Motor neuron (in vitro differentiated cells): ENCODE measurements around the gene SCP2. TPM values are rescaled to one million over a fixed set of nuclear protein-coding genes. Genes with fewer than 3 reads are reported as not detected.

Experiments used
- ATAC-seq, 8 experiments: fragments of 200-7000 bp; cut with Tn5 transposase; replicated peaks in 6 of 8; 2 replicates each; pipeline ENCODE4 v1.8.0; 2021; ENCODE audit warnings: mild to moderate bottlenecking in 8 of 8, moderate library complexity in 8 of 8
- H3K27ac ChIP-seq, 2 donors: fragments of 250-450 bp; sonication (Bioruptor Pico); 2 replicates each; pipeline ENCODE4 v1.9.0; 2021; ENCODE audit warnings: antibody characterized with exemption in 2 of 2, mild to moderate bottlenecking in 2 of 2, moderate library complexity in 1 of 2
- H3K4me1 ChIP-seq, 2 donors: fragments of 250-450 bp; sonication (Bioruptor Pico); replicated peaks in 1 of 2; 2 replicates each; pipeline ENCODE4 v1.6.1; 2021; ENCODE audit warnings: antibody characterized with exemption in 2 of 2, mild to moderate bottlenecking in 2 of 2, moderate library complexity in 1 of 2
- H3K4me3 ChIP-seq, 5 donors: fragments of 250-450 bp; sonication (Bioruptor Pico); 2 replicates each; pipeline ENCODE4 v1.9.0; 2021; ENCODE audit warnings: antibody characterized with exemption in 5 of 5, mild to moderate bottlenecking in 5 of 5, moderate library complexity in 4 of 5
- WGBS, 10 experiments: fragments of 450-650 bp; shearing (Covaris generic); methylation state at CpG; one replicate each; pipeline ENCODE4 v1.0.0; 2022; 5-methylcytosine and 5-hydroxymethylcytosine counted together
- in situ Hi-C, 9 experiments: fragments of 400-800 bp; cut with MboI; loops; one replicate each; pipeline ENCODE4 v1.15.0; 2021; ENCODE audit warnings: low sequenced_read_pairs in 9 of 9, low pct_unique_long_range_greater_than_20kb in 2 of 9; ENCODE audit not compliant: unreplicated experiment in 9 of 9
- total RNA-seq, 8 experiments: library from RNA; unstranded; fragments of 300-600 nt; gene quantifications; 2 replicates each; pipeline versions ENCODE4 v1.2.3 to v1.2.4, GENCODE V29; 2022

Gene SCP2
- total RNA-seq, 8 experiments from 2014 or later: 79.6 to 193 (median 95.2) TPM

GRCh38 chr1:53076165-53076564 is 149.1 kb downstream of the SCP2 start:
- in situ Hi-C loops: no loop called here
- Histone ChIP-seq H3K4me1 (peaks cover 7 to 8% of the 10 kb centered on the region in 2 donors), H3K27ac (no peak overlapping the region), H3K4me3 (no peak overlapping the region)
- ATAC-seq: no peak
- WGBS, 10 experiments: 80 to 100% (median 90%) methylated on average over 1 to 2 of the region's 9 CpGs; no CpG with 5 or more reads in 7 of the 10 experiments

- H3K4me3 ChIP-seq: no peak overlapping the region
- peaks cover 7 to 8% of the 10 kb centered on the region in 2 donors for H3K4me1 ChIP-seq
- ATAC-seq: no peak
- H3K27ac ChIP-seq: no peak overlapping the region
- 40 to 100% (median 81%) methylated on average over 1 to 7 of the region's 19 CpGs; no CpG with 5 or more reads in 5 of the 10 experiments for WGBS, 10 experiments
- in situ Hi-C loops: no loop called here
Measured at GRCh38 chr1:53076721-53077598, 149.9 kb downstream of the SCP2 start.

GRCh38 chr1:53077599-53077965 is 150.5 kb downstream of the SCP2 start:
- WGBS, 10 experiments: 65 to 98% (median 94%) methylated on average over 5 to 9 of the region's 13 CpGs; no CpG with 5 or more reads in 5 of the 10 experiments
- in situ Hi-C loops: no loop called here
- Histone ChIP-seq H3K4me3 (no peak overlapping the region), H3K4me1 (peaks cover 7 to 8% of the 10 kb centered on the region in 2 donors), H3K27ac (no peak overlapping the region)
- ATAC-seq: no peak

DNA sequence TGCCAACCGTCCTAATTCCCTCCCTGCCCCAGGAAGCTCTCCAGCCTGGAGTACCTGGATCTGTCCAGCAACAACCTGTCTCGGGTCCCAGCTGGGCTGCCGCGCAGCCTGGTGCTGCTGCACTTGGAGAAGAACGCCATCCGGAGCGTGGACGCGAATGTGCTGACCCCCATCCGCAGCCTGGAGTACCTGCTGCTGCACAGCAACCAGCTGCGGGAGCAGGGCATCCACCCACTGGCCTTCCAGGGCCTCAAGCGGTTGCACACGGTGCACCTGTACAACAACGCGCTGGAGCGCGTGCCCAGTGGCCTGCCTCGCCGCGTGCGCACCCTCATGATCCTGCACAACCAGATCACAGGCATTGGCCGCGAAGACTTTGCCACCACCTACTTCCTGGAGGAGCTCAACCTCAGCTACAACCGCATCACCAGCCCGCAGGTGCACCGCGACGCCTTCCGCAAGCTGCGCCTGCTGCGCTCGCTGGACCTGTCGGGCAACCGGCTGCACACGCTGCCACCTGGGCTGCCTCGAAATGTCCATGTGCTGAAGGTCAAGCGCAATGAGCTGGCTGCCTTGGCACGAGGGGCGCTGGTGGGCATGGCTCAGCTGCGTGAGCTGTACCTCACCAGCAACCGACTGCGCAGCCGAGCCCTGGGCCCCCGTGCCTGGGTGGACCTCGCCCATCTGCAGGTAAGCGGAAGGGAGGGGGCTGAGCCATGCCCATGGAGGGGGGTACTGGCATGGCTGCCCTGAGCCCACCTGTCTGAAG is 151.4 kb downstream of the SCP2 start:
- Histone ChIP-seq H3K27ac (no peak overlapping the region), H3K4me3 (no peak overlapping the region), H3K4me1 (peaks cover 6 to 8% of the 10 kb centered on the region in 2 donors)
- WGBS, 10 experiments: 77 to 100% (median 92%) methylated on average over 5 to 38 of the region's 46 CpGs; no CpG with 5 or more reads in 4 of the 10 experiments
- ATAC-seq: no peak
- in situ Hi-C loops: no loop called here

DNA sequence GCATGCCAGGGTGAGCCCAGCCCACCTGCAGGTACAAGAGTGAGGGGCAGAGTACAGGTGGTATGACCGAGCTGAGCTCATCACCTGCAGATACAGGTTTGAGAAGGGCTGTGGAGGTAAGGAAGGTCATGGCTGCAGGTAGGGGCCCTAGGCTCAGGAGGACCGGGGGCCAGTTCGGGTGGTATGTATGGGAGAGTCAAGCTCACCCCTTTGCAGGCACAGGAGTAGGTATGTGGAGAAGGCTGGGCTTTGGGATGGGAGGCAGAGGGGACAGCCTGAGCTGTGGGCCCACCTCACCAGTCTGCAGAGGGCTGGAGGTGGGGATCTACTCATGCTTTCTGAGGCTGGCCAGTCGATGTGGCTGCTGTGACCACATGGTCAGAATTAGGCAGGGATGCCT is 152.2 kb downstream of the SCP2 start:
- in situ Hi-C loops: no loop called here
- peaks cover 0 to 2% of the 10 kb centered on the region in 2 donors for H3K4me1 ChIP-seq
- 0 to 100% (median 87%) methylated on average over 1 to 3 of the region's 4 CpGs; no CpG with 5 or more reads in 5 of the 10 experiments for WGBS, 10 experiments
- no peak for ATAC-seq
- no peak overlapping the region for H3K27ac ChIP-seq
- H3K4me3 ChIP-seq: no peak overlapping the region

GRCh38 chr1:53080041-53080440 is 153.0 kb downstream of the SCP2 start:
- H3K4me1 ChIP-seq: no peaks in the 10 kb centered on the region
- in situ Hi-C loops: no loop called here
- WGBS, 10 experiments: 0 to 100% methylated on average over 1 of the region's 3 CpGs; no CpG with 5 or more reads in 8 of the 10 experiments
- H3K27ac ChIP-seq: no peak overlapping the region
- no peak overlapping the region for H3K4me3 ChIP-seq
- ATAC-seq: no peak

GRCh38 chr1:53080769-53081168 is 153.7 kb downstream of the SCP2 start:
- Histone ChIP-seq H3K4me3 (no peak overlapping the region), H3K27ac (no peak overlapping the region), H3K4me1 (peaks cover 0 to 3% of the 10 kb centered on the region in 2 donors)
- WGBS, 10 experiments: 60 to 97% (median 82%) methylated on average over 2 to 10 of the region's 15 CpGs; no CpG with 5 or more reads in 5 of the 10 experiments
- no peak for ATAC-seq
- in situ Hi-C loops: no loop called here

DNA sequence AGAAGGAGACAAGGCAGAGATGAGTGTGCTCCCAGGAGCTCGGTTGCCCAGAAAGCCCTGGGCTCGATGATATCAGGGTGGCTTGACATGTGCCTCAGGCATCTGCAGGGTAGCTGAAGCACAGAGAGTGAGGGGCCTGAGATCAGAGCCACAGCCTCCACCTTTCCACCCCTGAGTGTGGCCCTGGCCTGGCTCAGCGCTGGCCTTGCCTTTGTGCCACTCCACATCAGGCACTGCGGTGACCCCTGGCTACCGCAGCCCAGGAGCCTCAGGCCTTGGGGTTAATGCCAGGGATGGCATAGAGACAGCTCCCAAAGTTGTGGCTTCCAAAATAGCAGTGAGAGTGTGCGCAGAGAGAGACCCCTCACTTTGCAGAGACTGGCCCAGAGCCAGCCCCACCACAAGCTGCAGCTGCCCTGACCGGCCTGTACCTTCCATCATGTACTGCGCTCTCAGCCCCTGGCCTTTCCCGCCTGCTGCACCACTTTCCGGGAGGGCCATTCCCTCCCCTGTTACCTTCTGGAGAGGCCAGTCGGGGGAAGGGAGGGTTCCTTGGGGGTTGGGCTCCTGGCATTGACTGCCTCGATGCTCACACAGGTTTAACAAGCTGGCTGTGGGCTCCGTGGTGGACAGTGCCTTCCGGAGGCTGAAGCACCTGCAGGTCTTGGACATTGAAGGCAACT is 154.4 kb downstream of the SCP2 start:
- Histone ChIP-seq H3K4me1 (peaks cover 0 to 3% of the 10 kb centered on the region in 2 donors), H3K4me3 (no peak overlapping the region), H3K27ac (no peak overlapping the region)
- ATAC-seq: no peak
- WGBS, 10 experiments: 60 to 87% (median 85%) methylated on average over 1 to 11 of the region's 14 CpGs; no CpG with 5 or more reads in 6 of the 10 experiments
- in situ Hi-C loops: no loop called here

GRCh38 chr1:53082826-53083455 is 155.9 kb downstream of the SCP2 start:
- in situ Hi-C loops: no loop called here
- Histone ChIP-seq H3K4me3 (no peak overlapping the region), H3K27ac (no peak overlapping the region), H3K4me1 (peaks cover 0 to 3% of the 10 kb centered on the region in 2 donors)
- WGBS, 10 experiments: 90 to 100% (median 95%) methylated on average over 2 to 12 of the region's 13 CpGs; no CpG with 5 or more reads in 5 of the 10 experiments
- peak in 1 of 8 experiments; percentile 2 for ATAC-seq

DNA sequence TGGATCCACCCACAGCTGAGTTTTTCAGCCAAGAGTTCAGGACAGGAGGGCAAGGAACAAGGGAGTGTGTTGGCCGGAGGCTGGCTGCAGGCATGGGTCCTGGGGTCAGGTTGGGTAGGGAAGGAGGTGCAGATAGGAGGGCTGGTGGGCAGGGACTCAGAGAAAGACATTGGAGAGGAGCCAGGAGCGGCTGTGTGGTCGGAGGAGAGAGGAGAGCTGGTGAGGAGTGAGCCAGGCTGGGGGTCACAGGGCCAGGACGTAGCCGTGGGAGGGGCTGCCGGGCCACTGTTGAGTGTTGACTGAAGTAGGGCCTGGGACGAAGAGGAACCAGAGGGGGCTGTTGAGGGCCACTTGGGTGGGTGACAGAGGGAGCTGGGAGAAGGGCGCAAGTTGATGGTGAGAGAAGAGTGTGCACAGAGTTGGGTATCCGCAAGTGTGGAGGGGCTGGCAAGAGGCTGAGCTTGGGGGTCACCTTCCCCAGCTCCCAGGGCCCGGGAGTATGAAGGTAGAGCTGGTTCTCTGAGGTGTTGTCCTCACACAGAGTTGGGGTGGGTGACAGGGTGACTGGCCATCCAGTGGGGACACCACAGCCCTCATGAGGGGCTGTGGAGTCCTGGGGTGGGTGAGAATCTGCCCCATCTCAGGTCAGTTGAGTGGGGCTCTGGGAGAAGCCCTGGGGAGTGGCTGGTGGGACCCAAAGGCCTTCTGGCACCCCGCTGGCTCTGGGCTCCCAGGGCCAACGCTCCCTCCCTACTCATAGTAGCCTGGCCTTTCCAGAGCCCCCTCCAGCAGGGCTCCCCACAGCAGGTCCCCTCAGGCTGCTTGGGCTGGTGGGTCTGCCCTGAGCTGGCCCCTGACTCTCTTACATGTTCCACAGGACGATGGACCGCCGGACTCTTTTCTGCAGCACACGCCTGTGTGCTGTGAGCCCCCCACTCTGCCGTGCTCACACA is 156.8 kb downstream of the SCP2 start:
- in situ Hi-C loops: no loop called here
- Histone ChIP-seq H3K4me3 (no peak overlapping the region), H3K27ac (no peak overlapping the region), H3K4me1 (peaks cover 0 to 3% of the 10 kb centered on the region in 2 donors)
- 82 to 100% (median 93%) methylated on average over 1 to 7 of the region's 17 CpGs; no CpG with 5 or more reads in 6 of the 10 experiments for WGBS, 10 experiments
- peak in 2 of 8 experiments; percentile 2 to 9 for ATAC-seq

DNA sequence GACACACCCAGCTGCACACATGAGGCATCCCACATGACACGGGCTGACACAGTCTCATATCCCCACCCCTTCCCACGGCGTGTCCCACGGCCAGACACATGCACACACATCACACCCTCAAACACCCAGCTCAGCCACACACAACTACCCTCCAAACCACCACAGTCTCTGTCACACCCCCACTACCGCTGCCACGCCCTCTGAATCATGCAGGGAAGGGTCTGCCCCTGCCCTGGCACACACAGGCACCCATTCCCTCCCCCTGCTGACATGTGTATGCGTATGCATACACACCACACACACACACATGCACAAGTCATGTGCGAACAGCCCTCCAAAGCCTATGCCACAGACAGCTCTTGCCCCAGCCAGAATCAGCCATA is 157.5 kb downstream of the SCP2 start:
- peak in 6 of 8 experiments; percentile 10 to 56 (median 20) for ATAC-seq
- Histone ChIP-seq H3K27ac (no peak overlapping the region), H3K4me1 (peaks cover 3 to 5% of the 10 kb centered on the region in 2 donors), H3K4me3 (no peak overlapping the region)
- in situ Hi-C loops: no loop called here
- 0 to 100% (median 60%) methylated on average over 1 to 5 of the region's 8 CpGs; no CpG with 5 or more reads in 5 of the 10 experiments for WGBS, 10 experiments
